Measurements from ENCODE around the gene CNTN3. TPM values are rescaled to one million over a fixed set of nuclear protein-coding genes. Genes with fewer than 3 reads are reported as not detected.

Gene CNTN3
- total RNA-seq, 1 experiment from 2014 or later, result not detected

DNA sequence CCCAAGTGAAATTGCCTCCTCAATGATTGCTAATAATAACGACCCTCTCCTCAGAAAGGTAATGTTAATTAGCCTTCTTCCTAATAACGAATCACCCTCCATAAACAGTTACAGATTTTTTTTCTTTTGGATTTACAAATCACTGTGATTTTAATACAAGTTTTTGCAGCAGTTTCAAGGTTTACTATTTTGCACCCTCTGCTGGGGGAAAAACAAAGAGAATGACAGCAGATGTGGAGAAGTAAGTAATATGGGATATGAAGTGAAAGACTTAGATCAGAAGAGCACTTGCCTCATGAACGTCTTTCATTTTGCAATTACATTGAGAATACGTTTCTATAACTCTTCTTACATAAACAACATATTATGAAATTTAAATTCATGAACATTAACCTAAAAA lies 16.1 kb upstream of the CNTN3 start:
- Histone ChIP-seq H4K20me1 (ENCODE audit: insufficient read depth) (no peaks in the 10 kb centered on the region), H3K36me3 (ENCODE audit: control insufficient read depth in 1 of 2, insufficient read depth in 2 of 2, low read length in 2 of 2) (no peaks in the 10 kb centered on the region), H2AFZ (ENCODE audit: low read depth, low read length, poor library complexity, severe bottlenecking) (no peak overlapping the region), H3K27me3 (ENCODE audit: insufficient read depth, low read length) (no peaks in the 10 kb centered on the region), H3K9me2 (ENCODE audit: insufficient read depth) (no peaks in the 10 kb centered on the region), H3K4me3 (replicated peaks in 1 of 2; ENCODE audit: low read depth in 1 of 2, low read length in 2 of 2) (no peak overlapping the region), H3K27ac (ENCODE audit: low read depth, low read length) (no peak overlapping the region), H3K4me2 (ENCODE audit: low read length) (no peak overlapping the region), H3K9ac (ENCODE audit: low read length) (no peak overlapping the region), H3K9me3 (ENCODE audit: control insufficient read depth in 1 of 2, insufficient read depth in 1 of 2, low read depth in 1 of 2, low read length in 2 of 2) (peaks cover 0 to 9% of the 10 kb centered on the region in 2 experiments; a peak in 2 of 4 replicates), H3K79me2 (ENCODE audit: insufficient read depth, low read length) (no peaks in the 10 kb centered on the region), H3K4me1 (ENCODE audit: control insufficient read depth in 1 of 2, insufficient read depth in 2 of 2, low read length in 2 of 2) (no peaks in the 10 kb centered on the region)
- RAD21 ChIA-PET (ENCODE audit: low non-redundant PET in 1 of 2, low total read pairs in 2 of 2, uncharacterized antibody in 2 of 2, unreplicated experiment in 2 of 2), result no interaction called here
- no peak for TF ChIP-seq CEBPB (IDR thresholded peaks at IDR 0.05; ENCODE audit: low read depth)
- no peak for TF ChIP-seq YY1 (IDR thresholded peaks at IDR 0.05; ENCODE audit: extremely low read depth, insufficient replicate concordance, low read depth, low read length)
- TF ChIP-seq REST (IDR thresholded peaks at IDR 0.05; ENCODE audit: low read depth), result no peak
- no peak for TF ChIP-seq TCF7L2 (IDR thresholded peaks at IDR 0.05; ENCODE audit: borderline replicate concordance, extremely low read depth, insufficient read depth, insufficient read length)
- TF ChIP-seq RAD21 (IDR thresholded peaks at IDR 0.05; ENCODE audit: low read depth), result no peak
- ATAC-seq, result no peak
- no TSS peak for BruUV-seq (replicated peaks)
- intact Hi-C loops (cut with micrococcal nuclease), result no loop called here
- CTCF ChIA-PET, result no interaction called here
- POLR2A ChIA-PET, result no interaction called here
- no peak for DNase-seq (ENCODE audit: low read depth, low spot score)

DNA sequence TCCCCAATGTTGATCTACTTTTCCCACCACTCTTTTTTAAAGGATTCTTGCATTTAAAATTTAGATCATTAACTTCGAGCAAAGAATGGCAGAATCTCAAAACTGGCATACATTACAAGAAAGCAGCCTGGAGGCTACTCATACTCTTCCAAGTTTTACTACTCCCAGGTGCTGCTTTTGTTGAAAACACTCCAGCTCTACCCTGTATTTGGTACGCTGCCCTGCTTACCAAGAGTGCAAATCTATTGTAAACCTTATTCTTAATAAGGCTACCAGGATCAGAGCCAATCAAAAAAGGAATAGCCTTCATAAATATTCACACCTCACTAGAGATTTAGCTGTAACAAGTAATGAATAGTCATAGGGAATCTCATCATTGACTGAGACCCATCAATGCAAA lies 11.6 kb upstream of the CNTN3 start:
- Histone ChIP-seq H3K36me3 (ENCODE audit: control insufficient read depth in 1 of 2, insufficient read depth in 2 of 2, low read length in 2 of 2) (no peaks in the 10 kb centered on the region), H3K9ac (ENCODE audit: low read length) (no peak overlapping the region), H3K4me2 (ENCODE audit: low read length) (no peak overlapping the region), H4K20me1 (ENCODE audit: insufficient read depth) (no peaks in the 10 kb centered on the region), H3K4me1 (ENCODE audit: control insufficient read depth in 1 of 2, insufficient read depth in 2 of 2, low read length in 2 of 2) (no peaks in the 10 kb centered on the region), H3K27ac (ENCODE audit: low read depth, low read length) (no peak overlapping the region), H3K4me3 (replicated peaks in 1 of 2; ENCODE audit: low read depth in 1 of 2, low read length in 2 of 2) (no peak overlapping the region), H3K27me3 (ENCODE audit: insufficient read depth, low read length) (no peaks in the 10 kb centered on the region), H2AFZ (ENCODE audit: low read depth, low read length, poor library complexity, severe bottlenecking) (no peak overlapping the region), H3K79me2 (ENCODE audit: insufficient read depth, low read length) (no peaks in the 10 kb centered on the region), H3K9me2 (ENCODE audit: insufficient read depth) (no peaks in the 10 kb centered on the region), H3K9me3 (ENCODE audit: control insufficient read depth in 1 of 2, insufficient read depth in 1 of 2, low read depth in 1 of 2, low read length in 2 of 2) (peaks cover 3 to 25% of the 10 kb centered on the region in 2 experiments; a peak in 2 of 4 replicates)
- ATAC-seq (no peak), DNase-seq (ENCODE audit: low read depth, low spot score) (no peak)
- BruUV-seq (replicated peaks), result no TSS peak
- ChIA-PET CTCF (no interaction called here), RAD21 (ENCODE audit: low non-redundant PET in 1 of 2, low total read pairs in 2 of 2, uncharacterized antibody in 2 of 2, unreplicated experiment in 2 of 2) (no interaction called here), POLR2A (no interaction called here)
- intact Hi-C loops (cut with micrococcal nuclease), result no loop called here
- TF ChIP-seq RAD21 (IDR thresholded peaks at IDR 0.05; ENCODE audit: low read depth), result no peak
- TF ChIP-seq, protein P1, sequence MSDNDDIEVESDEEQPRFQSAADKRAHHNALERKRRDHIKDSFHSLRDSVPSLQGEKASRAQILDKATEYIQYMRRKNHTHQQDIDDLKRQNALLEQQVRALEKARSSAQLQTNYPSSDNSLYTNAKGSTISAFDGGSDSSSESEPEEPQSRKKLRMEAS (IDR thresholded peaks at IDR 0.05), result no peak
- TF ChIP-seq ELF1 (IDR thresholded peaks at IDR 0.05; ENCODE audit: borderline replicate concordance, low read depth), result no peak
